Fibroblast of lung (primary cell): ENCODE data around the gene ZDHHC14. TPM values are rescaled to one million over a fixed set of nuclear protein-coding genes. Genes with fewer than 3 reads are reported as not detected.

Experiments used
- DNase-seq, 2 donors: peaks; one replicate each; pipeline versions ENCODE4 v3.0.0 to v3.0.0-alpha.2; 2010; ENCODE audit warnings: low read depth in 2 of 2
- H2AFZ ChIP-seq: 2 replicates; pipeline ENCODE4 v1.5.1; 2012; ENCODE audit warnings: low read length, control low read depth, inconsistent platforms
- H3K27ac ChIP-seq: 2 replicates; pipeline ENCODE4 v1.5.1; 2011; ENCODE audit warnings: low read length, control low read depth; ENCODE audit not compliant: insufficient read depth
- H3K27me3 ChIP-seq: 2 replicates; pipeline ENCODE4 v1.5.1; 2011; ENCODE audit warnings: mild to moderate bottlenecking, low read length; ENCODE audit not compliant: control insufficient read depth, insufficient read depth
- H3K36me3 ChIP-seq: 2 replicates; pipeline ENCODE4 v1.5.1; 2011; ENCODE audit warnings: low read length; ENCODE audit not compliant: control insufficient read depth, insufficient read depth
- H3K4me1 ChIP-seq: 2 replicates; pipeline ENCODE4 v1.5.1; 2011; ENCODE audit warnings: low read length; ENCODE audit not compliant: control insufficient read depth, insufficient read depth; ENCODE audit errors: extremely low read depth
- H3K4me2 ChIP-seq: 2 replicates; pipeline ENCODE4 v1.5.1; 2011; ENCODE audit warnings: low read length, control low read depth; ENCODE audit not compliant: insufficient read depth; ENCODE audit errors: extremely low read depth
- H3K4me3 ChIP-seq, 4 experiments: fragments of 200-600 bp in 1 of 4; sonication (generic) in 1 of 4; replicated peaks in 1 of 4; 2 replicates each; pipeline ENCODE4 v1.5.1; 2011 to 2016; ENCODE audit warnings: low read length in 4 of 4, low read depth in 3 of 4, mild to moderate bottlenecking in 3 of 4, control low read depth in 2 of 4, inconsistent platforms in 1 of 4, mixed read lengths in 1 of 4; ENCODE audit not compliant: insufficient read depth in 1 of 4; ENCODE audit errors: control extremely low read depth in 1 of 4
- H3K79me2 ChIP-seq: 2 replicates; pipeline ENCODE4 v1.5.1; 2012; ENCODE audit warnings: mild to moderate bottlenecking, low read length, inconsistent platforms; ENCODE audit not compliant: control insufficient read depth, insufficient read depth
- H3K9ac ChIP-seq: 2 replicates; pipeline ENCODE4 v1.5.1; 2011; ENCODE audit warnings: mild to moderate bottlenecking, low read length, control low read depth; ENCODE audit not compliant: insufficient read depth
- H3K9me3 ChIP-seq: 2 replicates; pipeline ENCODE4 v1.5.1; 2012; ENCODE audit warnings: low read depth, low read length; ENCODE audit not compliant: control insufficient read depth, insufficient read depth
- H4K20me1 ChIP-seq: 2 replicates; pipeline ENCODE4 v1.5.1; 2011; ENCODE audit warnings: low read length; ENCODE audit not compliant: control insufficient read depth, insufficient read depth; ENCODE audit errors: extremely low read depth
- EZH2 ChIP-seq: IDR thresholded peaks from 2 replicates; pipeline ENCODE4 v1.5.1; 2012; ENCODE audit warnings: low read length, control low read depth, mild to moderate bottlenecking; ENCODE audit errors: missing control alignments
- polyA plus RNA-seq, 2 donors: library from polyadenylated mRNA; depleted of rRNA in 1 of 2; stranded (reverse) in 1 of 2; unstranded in 1 of 2; fragments of >200 nt; gene quantifications; 2 replicates each; pipeline ENCODE4 v1.2.1, GENCODE V29; 2011 to 2012; ENCODE audit warnings: missing spikeins in 1 of 2
- total RNA-seq: library from RNA; depleted of rRNA; stranded (reverse); fragments of >200 nt; gene quantifications from 2 replicates; pipeline ENCODE4 v1.2.1, GENCODE V29; 2014
- TF ChIP-seq, protein P1 (sequence below), 2 donors: IDR thresholded peaks in 1 of 2; conservative IDR thresholded peaks in 1 of 2; 1 replicate in 1 of 2; 2 replicates in 1 of 2; pipeline ENCODE4 v1.5.1; 2011 to 2012; ENCODE audit warnings: low read length in 2 of 2, control low read depth in 1 of 2, inconsistent platforms in 1 of 2, low read depth in 1 of 2, mild to moderate bottlenecking in 1 of 2

ZDHHC14 gene
- total and polyA plus RNA-seq, 2 donors (not counting 1 experiment from before 2014, with no cell fraction given) = 1.7 to 3.5 TPM

- Histone ChIP-seq H3K9me3 (no peaks in the 10 kb centered on the region), H3K79me2 (no peaks in the 10 kb centered on the region), H3K27me3 (no peaks in the 10 kb centered on the region), H4K20me1 (no peaks in the 10 kb centered on the region), H2AFZ (no peak overlapping the region), H3K36me3 (no peaks in the 10 kb centered on the region), H3K4me3 (no peak overlapping the region), H3K4me1 (no peaks in the 10 kb centered on the region), H3K27ac (no peak overlapping the region), H3K4me2 (no peak overlapping the region), H3K9ac (no peak overlapping the region)
- TF ChIP-seq, protein P1, sequence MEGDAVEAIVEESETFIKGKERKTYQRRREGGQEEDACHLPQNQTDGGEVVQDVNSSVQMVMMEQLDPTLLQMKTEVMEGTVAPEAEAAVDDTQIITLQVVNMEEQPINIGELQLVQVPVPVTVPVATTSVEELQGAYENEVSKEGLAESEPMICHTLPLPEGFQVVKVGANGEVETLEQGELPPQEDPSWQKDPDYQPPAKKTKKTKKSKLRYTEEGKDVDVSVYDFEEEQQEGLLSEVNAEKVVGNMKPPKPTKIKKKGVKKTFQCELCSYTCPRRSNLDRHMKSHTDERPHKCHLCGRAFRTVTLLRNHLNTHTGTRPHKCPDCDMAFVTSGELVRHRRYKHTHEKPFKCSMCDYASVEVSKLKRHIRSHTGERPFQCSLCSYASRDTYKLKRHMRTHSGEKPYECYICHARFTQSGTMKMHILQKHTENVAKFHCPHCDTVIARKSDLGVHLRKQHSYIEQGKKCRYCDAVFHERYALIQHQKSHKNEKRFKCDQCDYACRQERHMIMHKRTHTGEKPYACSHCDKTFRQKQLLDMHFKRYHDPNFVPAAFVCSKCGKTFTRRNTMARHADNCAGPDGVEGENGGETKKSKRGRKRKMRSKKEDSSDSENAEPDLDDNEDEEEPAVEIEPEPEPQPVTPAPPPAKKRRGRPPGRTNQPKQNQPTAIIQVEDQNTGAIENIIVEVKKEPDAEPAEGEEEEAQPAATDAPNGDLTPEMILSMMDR (conservative IDR thresholded peaks at IDR 0.05 in 1 of 2, IDR thresholded peaks at IDR 0.05 in 1 of 2; ENCODE audit: low read depth in 1 of 2, low read length in 2 of 2) = no peak
- TF ChIP-seq EZH2 = no peak
- DNase-seq = no peak
Observed at GRCh38 chr6:157649311-157650260, 268.6 kb downstream of the ZDHHC14 start.

DNA sequence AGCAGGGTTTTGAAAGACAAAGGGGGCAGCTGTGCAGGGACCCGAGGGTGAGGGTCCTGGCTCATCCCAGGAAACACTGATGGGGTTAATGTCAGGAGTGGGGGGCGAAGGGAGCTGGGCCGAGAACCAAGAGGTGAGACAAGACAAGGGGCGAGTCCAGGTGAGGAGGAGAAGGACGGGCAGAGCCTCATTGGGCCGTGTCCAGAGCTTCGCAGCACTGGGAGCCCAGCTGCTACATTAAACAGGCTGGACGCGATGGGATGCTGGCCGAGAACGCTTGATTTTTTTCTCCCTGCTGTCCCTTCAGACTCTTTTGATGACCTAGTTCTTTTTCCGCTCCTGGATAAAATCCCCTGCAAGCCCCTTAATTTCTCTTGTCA, 269.3 kb downstream of the ZDHHC14 start:
- Histone ChIP-seq H3K27ac (no peak overlapping the region), H3K4me2 (no peak overlapping the region), H3K9me3 (no peaks in the 10 kb centered on the region), H3K27me3 (no peaks in the 10 kb centered on the region), H2AFZ (no peak overlapping the region), H3K4me3 (no peak overlapping the region), H3K9ac (no peak overlapping the region), H3K36me3 (no peaks in the 10 kb centered on the region), H3K79me2 (no peaks in the 10 kb centered on the region), H4K20me1 (no peaks in the 10 kb centered on the region), H3K4me1 (no peaks in the 10 kb centered on the region)
- no peak for TF ChIP-seq EZH2
- TF ChIP-seq, protein P1 (conservative IDR thresholded peaks at IDR 0.05 in 1 of 2, IDR thresholded peaks at IDR 0.05 in 1 of 2; ENCODE audit: low read depth in 1 of 2, low read length in 2 of 2) = no peak
- no peak for DNase-seq

DNA sequence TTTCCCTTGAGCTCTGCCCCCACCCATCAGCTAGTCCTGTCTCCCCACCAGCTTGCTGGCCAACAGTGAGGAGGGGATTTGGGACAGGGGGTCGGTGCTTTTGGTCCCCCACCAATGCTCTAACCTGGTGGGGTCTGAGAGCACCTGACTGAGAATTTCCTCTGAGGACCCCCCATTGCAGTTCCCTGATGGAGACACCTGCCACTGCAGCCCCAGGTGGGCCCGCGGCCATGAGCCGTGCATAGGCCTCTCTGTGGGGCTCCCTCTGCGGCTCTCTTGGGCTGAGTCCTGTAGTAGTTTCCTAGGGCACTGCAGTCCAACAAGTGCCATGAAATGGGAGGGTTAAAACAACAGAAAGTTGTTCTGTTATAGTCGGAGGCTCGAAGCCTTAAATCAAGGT, 269.8 kb downstream of the ZDHHC14 start:
- no peak overlapping the region for H2AFZ ChIP-seq
- no peak for DNase-seq
- no peak overlapping the region for H3K9ac ChIP-seq
- no peaks in the 10 kb centered on the region for H3K4me1 ChIP-seq
- no peak overlapping the region for H3K4me2 ChIP-seq
- no peak overlapping the region for H3K27ac ChIP-seq
- no peaks in the 10 kb centered on the region for H3K36me3 ChIP-seq
- no peaks in the 10 kb centered on the region for H3K27me3 ChIP-seq
- no peak overlapping the region for H3K4me3 ChIP-seq
- TF ChIP-seq EZH2 = no peak
- TF ChIP-seq, protein P1 (conservative IDR thresholded peaks at IDR 0.05 in 1 of 2, IDR thresholded peaks at IDR 0.05 in 1 of 2; ENCODE audit: low read depth in 1 of 2, low read length in 2 of 2) = no peak
- no peaks in the 10 kb centered on the region for H3K9me3 ChIP-seq
- no peaks in the 10 kb centered on the region for H4K20me1 ChIP-seq
- no peaks in the 10 kb centered on the region for H3K79me2 ChIP-seq
